ENCODE measurements around the gene HAUS1.
"Not testable (repeated sequence)": the region's sequence is repeated elsewhere in the genome, so short reads cannot be mapped to it uniquely, and the experiment has no call there.

Gene HAUS1

GRCh38 chr18:46095532-46095931 is 8.7 kb upstream of the HAUS1 start:
- DNase-seq, result no peak

- no peak for DNase-seq
These were observed 7.4 kb upstream of the HAUS1 start for GRCh38 chr18:46096651-46097300.

- no peak for DNase-seq
These were observed 6.8 kb upstream of the HAUS1 start for GRCh38 chr18:46097431-46097800.

- DNase-seq, result peak; percentile 93
These were observed 6.2 kb upstream of the HAUS1 start, which contains the start of gene ATP5F1A for GRCh38 chr18:46097801-46098615. Gene ATP5F1A, minus strand, starts transcription at chr18:46098296. Its CDS starts 65 bp downstream, at chr18:46098231.

- DNase-seq, result peak; percentile 88
These were observed 5.6 kb upstream of the HAUS1 start for GRCh38 chr18:46098616-46098933.

DNA sequence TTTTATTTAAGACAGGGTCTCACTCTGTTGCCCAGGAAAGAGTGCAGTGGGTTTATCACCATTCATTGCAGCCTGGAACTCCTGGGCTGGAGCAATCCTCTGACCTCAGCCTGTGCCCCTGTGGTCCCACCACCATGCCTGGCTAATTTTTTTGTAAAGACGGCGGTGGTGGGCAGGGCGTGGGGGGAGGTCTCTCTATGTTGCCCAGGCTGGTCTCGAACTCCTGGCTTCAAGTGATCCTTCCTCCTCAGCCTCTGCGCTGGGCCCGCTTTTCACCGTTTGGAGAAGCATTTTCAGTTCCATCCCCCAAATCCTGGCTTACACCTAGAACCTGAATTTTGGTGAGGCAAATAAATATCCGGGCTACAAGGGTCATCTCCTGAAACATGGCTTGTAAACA is 4.7 kb upstream of the HAUS1 start:
- DNase-seq, result no peak

- no peak for DNase-seq
These were observed 5.2 kb downstream of the HAUS1 start for GRCh38 chr18:46109386-46109785.

- DNase-seq, result peak; percentile 38
These were observed 6.2 kb downstream of the HAUS1 start for GRCh38 chr18:46110406-46110805.

DNA sequence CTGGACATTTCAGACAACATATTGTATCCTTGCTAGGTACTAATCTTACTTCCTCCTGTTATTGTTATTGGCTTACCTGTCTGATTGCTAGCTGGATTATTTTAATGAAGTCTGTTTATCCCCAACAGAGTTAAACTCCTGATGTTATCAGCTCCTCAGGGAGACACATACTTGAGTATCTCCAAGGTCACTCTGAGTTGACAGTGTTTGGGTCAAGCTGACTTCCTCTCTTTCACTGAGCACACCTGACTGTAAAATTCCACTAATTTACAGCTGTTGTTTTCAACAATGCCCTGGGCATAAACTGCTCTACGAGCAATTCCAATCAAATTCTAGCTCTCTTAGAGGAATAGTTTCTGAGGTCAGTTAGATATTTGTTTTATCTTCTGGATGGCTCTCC is 9.6 kb downstream of the HAUS1 start:
- DNase-seq, result no peak

- not testable (repeated sequence) for DNase-seq
These were observed 22.4 kb downstream of the HAUS1 start for GRCh38 chr18:46126625-46127024.

DNA sequence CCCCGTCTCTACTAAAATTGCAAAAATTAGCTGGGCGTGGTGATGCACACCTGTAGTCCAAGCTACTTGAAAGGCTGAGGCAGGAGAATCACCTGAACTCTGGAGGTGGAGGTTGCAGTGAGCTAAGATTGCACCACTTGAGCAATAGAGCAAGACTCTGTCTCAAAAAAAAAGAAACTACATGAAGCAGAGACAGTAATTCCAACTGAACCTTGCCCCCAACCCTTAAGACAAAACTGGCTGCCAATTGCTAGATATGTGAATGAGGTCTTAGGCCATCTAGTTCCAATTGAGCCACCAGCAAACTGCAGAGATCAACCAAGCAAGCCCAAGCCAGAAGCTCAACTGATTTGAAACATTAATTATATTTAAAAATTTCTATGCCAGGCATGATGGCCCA is 25.9 kb downstream of the HAUS1 start:
- no peak for DNase-seq

GRCh38 chr18:46130549-46130948 is 26.4 kb downstream of the HAUS1 start:
- not testable (repeated sequence) for DNase-seq

DNA sequence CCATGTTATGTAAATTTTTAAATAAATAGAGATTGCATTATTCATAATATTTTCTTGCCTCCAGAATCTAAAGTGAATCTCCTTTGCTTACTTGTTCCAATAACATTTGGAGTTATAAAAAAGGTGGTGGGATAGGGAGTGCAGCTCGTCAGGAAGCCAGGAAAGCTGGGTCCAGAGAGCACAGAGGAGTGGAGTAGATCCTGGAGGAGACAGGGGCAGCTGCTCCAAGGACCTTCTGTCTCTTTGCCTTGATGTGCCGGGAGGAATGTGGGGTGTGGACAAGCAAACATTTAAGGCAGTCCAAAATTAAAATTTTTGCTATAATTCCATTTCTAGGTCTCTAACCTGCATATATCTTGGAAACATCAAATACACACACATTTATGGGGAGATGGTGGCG is 29.3 kb downstream of the HAUS1 start:
- DNase-seq, result no peak

- no peak for DNase-seq
These were observed 30.9 kb downstream of the HAUS1 start for GRCh38 chr18:46134920-46135675.

GRCh38 chr18:46140173-46140572 is 36.0 kb downstream of the HAUS1 start:
- no peak for DNase-seq

GRCh38 chr18:46141199-46141598 is 37.0 kb downstream of the HAUS1 start:
- DNase-seq, result no peak

- DNase-seq, result peak; percentile 81
These were observed 44.6 kb downstream of the HAUS1 start for GRCh38 chr18:46148810-46149209.

- no peak for DNase-seq
These were observed 48.2 kb downstream of the HAUS1 start for GRCh38 chr18:46152436-46152807.

GRCh38 chr18:46152808-46153617 is 48.8 kb downstream of the HAUS1 start:
- no peak for DNase-seq

GRCh38 chr18:46155641-46156051 is 51.5 kb downstream of the HAUS1 start:
- no peak for DNase-seq

GRCh38 chr18:46156124-46156745 is 52.0 kb downstream of the HAUS1 start:
- peak; percentile 70 for DNase-seq

- DNase-seq, result no peak
These were observed 52.7 kb downstream of the HAUS1 start for GRCh38 chr18:46156843-46157242.

DNA sequence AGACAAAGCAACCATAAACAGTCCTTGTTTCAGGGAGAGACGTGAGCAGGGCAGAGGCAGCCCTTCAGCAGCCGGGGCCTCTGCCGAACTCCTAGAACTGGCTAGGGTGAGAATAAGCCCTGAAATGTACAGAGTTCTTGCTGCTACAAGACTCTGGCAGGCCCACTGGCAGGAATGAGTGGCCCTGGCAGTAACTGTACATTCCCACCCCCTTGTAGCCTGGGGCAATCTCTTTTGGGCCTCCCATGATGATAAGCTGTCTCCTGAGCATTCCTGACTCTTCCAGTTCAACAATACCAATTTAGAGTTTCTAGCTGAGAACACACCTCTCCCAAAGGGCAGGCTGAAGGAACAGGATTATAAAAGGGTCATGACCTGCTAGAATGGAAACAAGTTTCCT is 54.3 kb downstream of the HAUS1 start:
- no peak for DNase-seq
